ENCODE results near the gene STIM2.

Gene STIM2

DNA sequence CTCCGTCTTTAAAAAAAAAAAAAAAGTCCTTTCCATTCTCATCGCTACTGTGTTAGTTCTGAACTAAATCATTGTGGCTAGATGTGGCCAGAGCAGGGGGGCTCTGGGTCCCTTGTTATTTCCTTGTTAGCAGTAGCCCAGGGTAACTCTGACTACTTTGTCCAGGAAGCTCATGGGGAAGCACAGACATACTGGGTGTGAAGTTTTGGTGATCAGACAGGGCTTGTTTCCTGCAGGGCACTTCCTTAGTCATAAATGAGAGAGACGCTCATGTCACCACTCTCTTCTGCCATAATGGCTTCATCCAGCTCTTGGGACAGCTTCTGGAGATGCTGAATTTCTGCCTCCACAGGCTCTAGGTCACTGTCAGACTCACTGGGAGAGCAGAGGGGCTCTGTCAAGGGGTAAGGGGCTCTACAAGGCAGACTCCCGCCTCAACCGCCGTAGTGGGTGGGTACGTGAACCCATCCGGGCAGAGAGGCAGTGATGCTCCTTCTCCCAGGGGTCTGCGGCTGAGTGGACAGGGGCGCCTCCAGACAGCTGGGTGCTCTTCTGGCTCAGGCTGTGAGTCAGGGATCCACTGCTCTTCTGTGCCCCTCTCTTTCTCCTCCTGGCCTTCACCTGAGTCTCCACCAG, 12.9 kb downstream of the STIM2 start:
- no peak for DNase-seq (ENCODE audit: low read depth in 2 of 2)
- TF ChIP-seq, protein P1, sequence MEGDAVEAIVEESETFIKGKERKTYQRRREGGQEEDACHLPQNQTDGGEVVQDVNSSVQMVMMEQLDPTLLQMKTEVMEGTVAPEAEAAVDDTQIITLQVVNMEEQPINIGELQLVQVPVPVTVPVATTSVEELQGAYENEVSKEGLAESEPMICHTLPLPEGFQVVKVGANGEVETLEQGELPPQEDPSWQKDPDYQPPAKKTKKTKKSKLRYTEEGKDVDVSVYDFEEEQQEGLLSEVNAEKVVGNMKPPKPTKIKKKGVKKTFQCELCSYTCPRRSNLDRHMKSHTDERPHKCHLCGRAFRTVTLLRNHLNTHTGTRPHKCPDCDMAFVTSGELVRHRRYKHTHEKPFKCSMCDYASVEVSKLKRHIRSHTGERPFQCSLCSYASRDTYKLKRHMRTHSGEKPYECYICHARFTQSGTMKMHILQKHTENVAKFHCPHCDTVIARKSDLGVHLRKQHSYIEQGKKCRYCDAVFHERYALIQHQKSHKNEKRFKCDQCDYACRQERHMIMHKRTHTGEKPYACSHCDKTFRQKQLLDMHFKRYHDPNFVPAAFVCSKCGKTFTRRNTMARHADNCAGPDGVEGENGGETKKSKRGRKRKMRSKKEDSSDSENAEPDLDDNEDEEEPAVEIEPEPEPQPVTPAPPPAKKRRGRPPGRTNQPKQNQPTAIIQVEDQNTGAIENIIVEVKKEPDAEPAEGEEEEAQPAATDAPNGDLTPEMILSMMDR (IDR thresholded peaks at IDR 0.05; ENCODE audit: low read depth, low read length) = no peak
- no peak overlapping the region for H3K4me3 ChIP-seq (replicated peaks in 1 of 2; ENCODE audit: low read depth in 2 of 2, low read length in 2 of 2)

DNA sequence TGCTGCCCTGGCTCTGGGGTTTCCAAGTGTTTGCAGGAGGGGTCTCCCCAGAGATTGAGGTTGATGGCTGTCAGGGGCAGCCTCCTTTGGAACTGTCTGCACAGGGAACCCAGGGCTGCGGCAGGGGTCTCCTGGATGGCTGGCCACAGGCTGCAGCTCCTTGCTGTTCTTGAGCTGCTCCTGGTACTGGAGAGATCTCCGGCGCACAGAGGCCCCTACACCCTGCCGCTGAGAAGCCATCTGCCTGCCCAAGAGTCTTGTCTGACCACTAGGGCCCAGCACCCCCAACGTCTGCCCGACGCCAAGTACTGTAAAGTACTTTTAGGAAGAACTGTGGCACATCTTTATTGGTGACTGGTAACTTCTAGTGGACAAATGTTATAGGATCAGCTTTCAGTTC, 13.5 kb downstream of the STIM2 start:
- DNase-seq (ENCODE audit: low read depth in 2 of 2) = no peak
- H3K4me3 ChIP-seq (replicated peaks in 1 of 2; ENCODE audit: low read depth in 2 of 2, low read length in 2 of 2) = no peak overlapping the region
- TF ChIP-seq, protein P1 (IDR thresholded peaks at IDR 0.05; ENCODE audit: low read depth, low read length) = no peak

DNA sequence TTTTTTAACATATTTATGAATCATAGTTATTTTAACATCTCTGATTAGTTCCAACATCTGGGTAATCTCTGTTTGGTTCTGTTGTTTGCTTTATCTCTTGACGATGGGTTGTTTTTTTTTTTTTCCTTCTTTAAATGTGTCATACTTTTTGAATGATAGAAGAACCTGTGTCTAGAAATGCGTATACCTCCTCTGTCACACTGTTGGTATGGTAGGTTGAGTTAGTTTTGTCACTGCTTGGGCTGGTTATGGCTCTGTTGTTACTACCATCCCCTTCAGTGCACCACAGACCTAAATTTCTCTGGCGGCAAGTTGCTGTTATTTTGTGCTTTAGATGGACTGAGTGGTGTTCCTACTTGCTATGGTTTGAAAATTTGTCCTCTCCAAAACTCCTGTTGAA, 16.8 kb downstream of the STIM2 start:
- TF ChIP-seq, protein P1 (IDR thresholded peaks at IDR 0.05; ENCODE audit: low read depth, low read length) = no peak
- DNase-seq (ENCODE audit: low read depth in 2 of 2) = no peak
- no peak overlapping the region for H3K4me3 ChIP-seq (replicated peaks in 1 of 2; ENCODE audit: low read depth in 2 of 2, low read length in 2 of 2)

DNA sequence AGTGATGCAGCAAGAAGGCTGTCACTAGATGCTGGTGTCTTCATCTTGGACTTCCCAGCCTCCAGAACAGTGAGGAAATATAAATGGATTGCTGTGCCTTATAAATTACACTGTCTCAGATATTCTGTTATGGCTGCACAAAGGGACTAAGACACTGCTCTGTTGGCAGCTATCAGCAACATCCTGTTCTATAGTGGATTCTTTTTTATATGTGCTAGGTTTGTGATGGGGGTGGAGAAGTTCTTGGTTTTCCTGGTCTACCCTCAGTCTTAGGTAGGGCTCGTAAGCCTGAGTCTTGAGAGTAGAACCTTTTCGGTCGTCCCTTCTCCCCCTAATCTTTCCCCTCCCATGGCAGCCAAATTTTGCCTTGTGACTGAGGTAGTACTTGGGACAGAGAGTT, 17.3 kb downstream of the STIM2 start:
- no peak overlapping the region for H3K4me3 ChIP-seq (replicated peaks in 1 of 2; ENCODE audit: low read depth in 2 of 2, low read length in 2 of 2)
- TF ChIP-seq, protein P1 (IDR thresholded peaks at IDR 0.05; ENCODE audit: low read depth, low read length) = no peak
- DNase-seq (ENCODE audit: low read depth in 2 of 2) = no peak

DNA sequence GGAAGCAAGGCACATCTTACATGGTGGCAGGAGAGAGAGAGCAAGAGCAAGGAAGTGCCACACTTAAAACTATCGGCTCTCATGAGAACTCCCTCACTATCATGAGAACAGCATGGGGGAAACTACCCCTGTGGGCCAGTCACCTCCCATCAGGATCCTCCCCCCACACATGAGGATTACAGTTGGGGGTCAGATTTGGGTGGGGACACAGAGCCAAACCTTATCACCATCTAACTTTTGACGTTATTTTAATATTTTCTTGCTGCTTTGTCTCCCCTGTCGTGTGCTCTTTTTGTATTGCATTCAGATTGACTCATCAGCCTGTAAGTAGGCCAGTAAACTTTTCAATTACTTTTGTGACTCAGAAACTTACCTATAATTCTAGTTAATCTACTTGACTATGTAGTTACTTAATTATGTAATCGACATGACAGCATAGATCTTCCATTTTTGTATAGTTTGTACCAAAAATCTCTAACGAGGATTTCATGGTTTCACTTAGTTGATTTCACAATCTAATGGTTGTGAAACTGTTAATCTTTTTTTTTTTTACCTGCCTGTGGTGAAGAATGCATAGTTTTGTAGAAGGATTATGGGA, 18.3 kb downstream of the STIM2 start:
- H3K4me3 ChIP-seq (replicated peaks in 1 of 2; ENCODE audit: low read depth in 2 of 2, low read length in 2 of 2) = no peak overlapping the region
- DNase-seq (ENCODE audit: low read depth in 2 of 2) = peak in 1 of 2 donors; percentile 54
- TF ChIP-seq, protein P1 (IDR thresholded peaks at IDR 0.05; ENCODE audit: low read depth, low read length) = no peak

DNA sequence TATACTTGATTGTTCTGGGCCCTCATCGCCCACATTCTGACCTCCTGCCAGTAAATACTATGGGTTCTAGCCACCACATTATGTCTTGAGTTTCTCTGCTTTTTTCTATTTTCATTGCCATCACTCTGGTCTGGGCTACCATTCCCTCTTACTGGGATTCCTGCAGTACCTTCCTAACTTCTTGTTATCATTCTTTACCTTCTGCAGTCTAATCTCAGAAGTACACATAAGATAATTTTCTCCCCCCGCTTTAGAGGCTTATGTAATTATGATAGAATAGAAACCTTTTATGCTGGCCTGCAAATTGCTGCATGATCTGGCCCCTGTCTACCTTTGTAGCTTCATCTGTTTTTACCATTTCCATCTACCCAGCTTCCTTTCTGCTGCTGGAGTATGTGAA, 19.2 kb downstream of the STIM2 start:
- TF ChIP-seq, protein P1 (IDR thresholded peaks at IDR 0.05; ENCODE audit: low read depth, low read length) = no peak
- no peak for DNase-seq (ENCODE audit: low read depth in 2 of 2)
- H3K4me3 ChIP-seq (replicated peaks in 1 of 2; ENCODE audit: low read depth in 2 of 2, low read length in 2 of 2) = no peak overlapping the region

Measured in cardiac fibroblast (primary cell).